Karpas-422 (cell line): Measurements from ENCODE around the gene SLC26A1. TPM values are rescaled to one million over a fixed set of nuclear protein-coding genes. Genes with fewer than 3 reads are reported as not detected.

Experiments
- DNase-seq: peaks from one replicate; pipeline ENCODE4 v3.0.0-alpha.2; 2015
- H2AFZ ChIP-seq: fragments of 200-600 bp; sonication (generic); 2 replicates; pipeline ENCODE4 v1.6.1; 2014; ENCODE audit warnings: antibody characterized with exemption, low read length, mixed read lengths
- H3K27ac ChIP-seq: fragments of 200-600 bp; sonication (generic); 2 replicates; pipeline ENCODE4 v1.5.1; 2014; ENCODE audit warnings: mild to moderate bottlenecking, low read length, moderate library complexity
- H3K27me3 ChIP-seq: fragments of 200-600 bp; sonication (generic); 2 replicates; pipeline ENCODE4 v1.6.1; 2014; ENCODE audit warnings: low read length, mixed read lengths
- H3K36me3 ChIP-seq: fragments of 200-600 bp; sonication (generic); 2 replicates; pipeline ENCODE4 v1.6.1; 2014; ENCODE audit warnings: low read length, mixed read lengths; ENCODE audit not compliant: insufficient read depth
- H3K4me1 ChIP-seq: fragments of 200-600 bp; sonication (generic); 2 replicates; pipeline ENCODE4 v1.6.1; 2014; ENCODE audit warnings: mild to moderate bottlenecking, low read length, mixed read lengths
- H3K4me2 ChIP-seq: fragments of 200-600 bp; sonication (generic); 2 replicates; pipeline ENCODE4 v1.6.1; 2014; ENCODE audit warnings: low read length, low read depth, mild to moderate bottlenecking; ENCODE audit not compliant: poor library complexity, severe bottlenecking
- H3K4me3 ChIP-seq: fragments of 200-600 bp; sonication (generic); 2 replicates; pipeline ENCODE4 v1.5.1; 2014; ENCODE audit warnings: mild to moderate bottlenecking, antibody characterized with exemption, low read length, mixed read lengths
- H3K79me2 ChIP-seq: fragments of 200-600 bp; sonication (generic); 2 replicates; pipeline ENCODE4 v1.6.1; 2014; ENCODE audit warnings: mild to moderate bottlenecking, low read length, mixed read lengths
- H3K9ac ChIP-seq: fragments of 200-600 bp; sonication (generic); 2 replicates; pipeline ENCODE4 v1.6.0; 2014; ENCODE audit warnings: low read length
- H3K9me2 ChIP-seq: fragments of 200-600 bp; sonication (generic), shearing (Covaris generic); replicated peaks from 2 replicates; pipeline ENCODE4 v1.6.0; 2014; ENCODE audit warnings: mild to moderate bottlenecking, low read length, moderate library complexity; ENCODE audit not compliant: insufficient read depth
- H3K9me3 ChIP-seq: fragments of 300-700, 200-600 bp; sonication (generic); 2 replicates; pipeline ENCODE4 v1.6.1; 2014; ENCODE audit warnings: low read length, mixed read lengths
- H4K20me1 ChIP-seq: fragments of 200-600 bp; sonication (generic); 2 replicates; pipeline ENCODE4 v1.6.1; 2014; ENCODE audit warnings: mild to moderate bottlenecking, antibody characterized with exemption, low read length, low read depth; ENCODE audit not compliant: insufficient read depth
- total RNA-seq: library from RNA; depleted of rRNA; stranded (reverse); fragments of >200 nt; shearing (Covaris generic); gene quantifications from 2 replicates; pipeline ENCODE4 v1.2.3, GENCODE V29; 2014; ENCODE audit warnings: low replicate concordance

SLC26A1 gene
- total RNA-seq, 1 experiment from 2014 or later: not detected

DNA sequence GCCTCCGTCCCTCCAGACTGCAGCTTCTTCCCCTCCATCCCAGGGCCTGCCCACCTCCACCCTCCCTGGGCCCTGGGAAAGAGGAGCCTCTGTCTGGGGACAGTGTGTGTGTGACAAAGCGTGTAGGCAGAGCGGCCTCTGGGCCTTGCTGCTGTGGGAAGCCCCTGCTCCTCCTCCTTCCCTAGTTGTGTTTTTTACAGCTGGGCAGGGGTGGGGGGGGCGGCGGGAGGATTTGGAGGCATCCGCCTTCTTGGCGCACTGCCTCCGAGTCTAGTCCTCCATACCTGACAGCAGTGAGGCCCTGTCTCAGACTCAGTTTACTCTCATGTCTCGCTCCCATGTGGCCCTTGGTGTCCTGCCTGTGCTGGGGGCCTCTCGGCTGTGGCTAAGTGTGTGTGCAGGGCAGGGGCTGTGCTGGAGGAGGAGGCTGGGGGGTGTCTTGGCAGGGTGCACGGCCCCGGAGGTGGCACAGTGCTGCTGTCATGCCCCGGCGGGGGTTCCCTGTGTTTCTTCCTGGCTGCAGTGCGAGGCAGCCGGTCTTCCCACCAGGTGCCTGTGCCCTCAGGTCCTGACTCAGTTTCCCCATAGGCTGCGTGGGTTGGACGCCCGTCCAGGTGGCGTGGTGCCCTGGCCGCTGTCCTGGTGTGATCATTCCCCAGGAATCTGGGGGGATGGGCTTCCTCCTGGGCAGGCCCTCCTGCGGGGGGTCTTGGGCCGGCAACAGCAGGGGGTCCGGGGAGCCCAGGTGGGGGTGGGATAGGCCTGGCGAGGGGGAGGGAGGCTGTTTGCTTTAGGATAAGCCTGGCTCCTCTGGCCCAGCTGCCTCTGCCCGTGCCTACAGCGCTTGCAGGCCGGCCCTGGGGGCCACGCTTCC is 25.2 kb upstream of the SLC26A1 start:
- Histone ChIP-seq H3K4me1 (peaks cover 12% of the 10 kb centered on the region), H3K9me2 (no peaks in the 10 kb centered on the region), H2AFZ (no peak overlapping the region), H3K36me3 (no peaks in the 10 kb centered on the region), H3K9ac (no peak overlapping the region), H3K9me3 (no peaks in the 10 kb centered on the region), H3K27ac (no peak overlapping the region), H3K4me2 (no peak overlapping the region), H3K4me3 (no peak overlapping the region), H3K27me3 (no peaks in the 10 kb centered on the region), H3K79me2 (no peaks in the 10 kb centered on the region), H4K20me1 (peaks cover 15% of the 10 kb centered on the region; the same call in 1 of the 2 replicates)
- DNase-seq: no peak

DNA sequence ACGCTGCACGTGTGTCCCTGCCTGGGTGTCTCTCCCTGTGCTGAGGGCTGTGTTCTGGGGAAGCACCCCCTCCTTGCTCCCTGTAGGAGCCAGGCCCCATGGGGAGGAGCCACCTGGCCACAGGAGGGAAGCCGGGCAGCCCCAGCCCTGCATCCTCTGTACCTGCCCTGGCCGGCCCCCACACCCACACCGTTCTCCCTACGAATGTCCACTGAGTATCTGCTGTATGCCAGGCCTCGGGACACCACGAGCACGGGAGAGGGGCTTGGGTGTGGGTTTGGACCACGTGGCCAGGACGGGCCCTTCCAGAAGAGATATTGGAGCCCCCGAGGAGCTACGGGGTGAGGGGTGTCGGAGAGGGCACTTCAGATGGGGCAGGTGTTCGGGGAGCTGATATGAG is 24.5 kb upstream of the SLC26A1 start:
- H3K9me3 ChIP-seq: no peaks in the 10 kb centered on the region
- H4K20me1 ChIP-seq: peaks cover 15% of the 10 kb centered on the region; the same call in 1 of the 2 replicates
- no peak for DNase-seq
- no peaks in the 10 kb centered on the region for H3K79me2 ChIP-seq
- H3K27me3 ChIP-seq: no peaks in the 10 kb centered on the region
- no peak overlapping the region for H3K9ac ChIP-seq
- H3K4me3 ChIP-seq: no peak overlapping the region
- no peak overlapping the region for H3K27ac ChIP-seq
- H3K9me2 ChIP-seq: no peaks in the 10 kb centered on the region
- H3K4me2 ChIP-seq: no peak overlapping the region
- H3K36me3 ChIP-seq: no peaks in the 10 kb centered on the region
- H3K4me1 ChIP-seq: peaks cover 12% of the 10 kb centered on the region
- no peak overlapping the region for H2AFZ ChIP-seq

DNA sequence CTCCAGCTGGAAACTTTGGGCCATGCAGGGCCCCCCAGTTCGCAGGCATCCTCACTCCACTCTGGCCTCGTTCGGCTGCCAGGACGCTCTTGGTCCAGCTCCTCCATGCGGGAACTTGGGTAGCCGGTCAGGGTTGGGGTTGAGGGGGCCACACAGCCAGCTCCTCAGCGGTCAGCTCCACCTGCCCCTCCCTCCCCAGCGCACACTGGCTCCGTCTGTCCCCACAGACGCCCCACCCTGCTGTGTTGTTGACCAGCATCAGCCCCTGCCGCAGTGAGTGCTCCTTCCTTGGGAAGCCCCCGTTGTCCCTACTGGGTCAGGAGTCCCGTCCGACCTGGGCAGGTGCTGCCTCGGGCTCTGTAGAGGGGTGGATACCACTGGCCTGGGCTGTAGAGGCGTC is 24.0 kb upstream of the SLC26A1 start:
- H3K27me3 ChIP-seq: no peaks in the 10 kb centered on the region
- H3K9ac ChIP-seq: no peak overlapping the region
- peaks cover 12% of the 10 kb centered on the region for H3K4me1 ChIP-seq
- H2AFZ ChIP-seq: no peak overlapping the region
- H3K9me3 ChIP-seq: no peaks in the 10 kb centered on the region
- DNase-seq: no peak
- H3K4me3 ChIP-seq: no peak overlapping the region
- no peaks in the 10 kb centered on the region for H3K79me2 ChIP-seq
- H3K9me2 ChIP-seq: no peaks in the 10 kb centered on the region
- no peaks in the 10 kb centered on the region for H3K36me3 ChIP-seq
- no peak overlapping the region for H3K27ac ChIP-seq
- peaks cover 15% of the 10 kb centered on the region; the same call in 1 of the 2 replicates for H4K20me1 ChIP-seq
- H3K4me2 ChIP-seq: no peak overlapping the region

DNA sequence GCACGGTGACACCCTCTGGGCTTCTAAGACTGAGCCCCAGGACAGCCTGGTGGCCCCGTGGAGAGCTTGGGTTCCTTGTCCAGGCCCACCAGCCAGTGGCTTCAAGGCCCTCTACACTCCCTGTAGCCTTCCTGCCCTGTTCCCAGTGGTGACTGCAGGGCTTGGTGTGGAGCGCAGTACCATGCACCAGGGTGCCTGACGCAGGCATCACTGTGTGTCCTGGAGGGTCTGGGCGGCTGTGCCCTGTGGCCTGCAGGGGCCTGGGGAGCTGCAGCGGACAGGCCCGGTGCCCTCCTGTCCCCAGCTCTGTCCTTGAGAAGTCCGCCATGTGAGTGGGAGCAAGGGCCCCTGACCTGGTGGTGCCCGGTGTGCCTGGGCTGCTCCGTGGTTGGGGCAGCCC is 22.5 kb upstream of the SLC26A1 start:
- no peak overlapping the region for H3K9ac ChIP-seq
- H3K4me1 ChIP-seq: peaks cover 3% of the 10 kb centered on the region; the same call in 1 of the 2 replicates
- H4K20me1 ChIP-seq: peaks cover 10% of the 10 kb centered on the region; the same call in 1 of the 2 replicates
- H3K4me2 ChIP-seq: no peak overlapping the region
- H3K27me3 ChIP-seq: no peaks in the 10 kb centered on the region
- H3K9me3 ChIP-seq: no peaks in the 10 kb centered on the region
- no peak for DNase-seq
- no peaks in the 10 kb centered on the region for H3K36me3 ChIP-seq
- no peak overlapping the region for H3K27ac ChIP-seq
- H2AFZ ChIP-seq: no peak overlapping the region
- H3K4me3 ChIP-seq: no peak overlapping the region
- no peaks in the 10 kb centered on the region for H3K9me2 ChIP-seq
- no peaks in the 10 kb centered on the region for H3K79me2 ChIP-seq

DNA sequence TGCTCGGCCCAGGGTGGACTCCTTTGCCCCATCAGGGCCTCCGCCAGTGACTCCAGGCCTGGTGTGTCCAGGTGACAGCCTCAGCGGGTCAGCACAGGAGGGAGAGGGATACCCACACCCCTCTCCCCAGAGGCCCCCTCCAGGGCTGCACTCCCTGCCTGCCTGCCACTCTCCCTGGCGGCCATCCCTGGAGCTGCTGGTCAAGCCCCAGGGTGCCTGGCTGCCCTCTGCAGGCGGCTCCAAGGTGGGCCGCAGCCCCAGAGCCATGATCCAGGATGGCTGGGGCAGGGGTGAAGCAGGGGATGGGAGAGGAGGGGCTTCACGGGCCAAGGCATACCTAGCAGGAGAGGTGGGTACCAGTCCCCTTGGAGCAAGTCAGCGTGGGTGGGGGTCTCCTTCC is 22.0 kb upstream of the SLC26A1 start:
- peaks cover 10% of the 10 kb centered on the region; the same call in 1 of the 2 replicates for H4K20me1 ChIP-seq
- H3K4me1 ChIP-seq: peaks cover 3% of the 10 kb centered on the region; the same call in 1 of the 2 replicates
- H3K4me2 ChIP-seq: no peak overlapping the region
- H3K9me3 ChIP-seq: no peaks in the 10 kb centered on the region
- no peaks in the 10 kb centered on the region for H3K27me3 ChIP-seq
- no peak overlapping the region for H3K9ac ChIP-seq
- no peak overlapping the region for H3K4me3 ChIP-seq
- H3K79me2 ChIP-seq: no peaks in the 10 kb centered on the region
- H3K27ac ChIP-seq: no peak overlapping the region
- H3K36me3 ChIP-seq: no peaks in the 10 kb centered on the region
- no peaks in the 10 kb centered on the region for H3K9me2 ChIP-seq
- DNase-seq: no peak
- no peak overlapping the region for H2AFZ ChIP-seq

DNA sequence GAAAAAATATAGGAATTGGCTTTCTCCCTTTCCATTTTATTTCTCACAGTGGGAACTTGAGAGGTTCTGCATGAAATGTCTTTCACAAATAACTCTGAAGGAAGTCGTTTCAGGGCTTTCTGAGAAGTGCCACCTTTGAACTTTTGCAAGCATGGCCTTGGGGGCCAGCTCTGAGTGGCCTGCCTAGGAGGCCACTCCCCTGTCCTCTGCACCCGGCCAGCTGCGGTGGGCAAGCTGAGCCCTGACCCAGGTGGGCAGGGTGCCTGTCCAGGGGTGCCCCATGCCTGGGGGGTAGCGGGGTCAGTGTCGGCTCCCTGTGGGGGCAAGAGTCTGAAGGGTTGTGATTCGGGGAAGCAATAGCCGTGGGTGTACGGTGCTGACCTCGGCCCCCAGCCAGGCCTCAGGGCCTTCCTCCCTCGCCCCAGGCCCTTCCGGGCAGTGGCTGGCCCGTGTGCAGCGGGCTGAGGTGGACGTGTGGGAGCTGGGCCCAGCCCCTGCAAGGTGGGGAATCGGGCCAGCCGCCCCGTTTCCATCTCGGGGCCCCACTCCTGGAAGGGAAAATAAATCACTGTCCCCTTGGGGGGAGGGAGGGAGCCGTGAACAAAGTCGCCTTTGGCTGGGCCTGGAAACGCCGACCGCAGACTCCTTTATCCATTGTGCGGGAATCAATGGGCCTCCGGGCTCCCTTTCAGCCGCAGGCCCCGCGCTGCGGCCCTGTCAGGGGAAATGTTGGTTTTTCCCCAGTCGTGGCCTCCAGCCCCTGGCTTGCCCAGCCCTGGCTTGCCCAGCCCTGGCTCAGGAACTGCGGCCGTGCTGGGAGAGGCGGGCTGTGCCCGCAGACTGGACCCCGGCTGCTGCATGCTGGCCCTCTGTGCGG is 21.3 kb upstream of the SLC26A1 start:
- Histone ChIP-seq H3K79me2 (no peaks in the 10 kb centered on the region), H3K9ac (no peak overlapping the region), H3K9me3 (no peaks in the 10 kb centered on the region), H3K9me2 (no peaks in the 10 kb centered on the region), H3K4me3 (no peak overlapping the region), H4K20me1 (peaks cover 10% of the 10 kb centered on the region; the same call in 1 of the 2 replicates), H3K27me3 (no peaks in the 10 kb centered on the region), H3K4me1 (peaks cover 3% of the 10 kb centered on the region; the same call in 1 of the 2 replicates), H3K36me3 (no peaks in the 10 kb centered on the region), H3K4me2 (no peak overlapping the region), H3K27ac (no peak overlapping the region), H2AFZ (no peak overlapping the region)
- no peak for DNase-seq

DNA sequence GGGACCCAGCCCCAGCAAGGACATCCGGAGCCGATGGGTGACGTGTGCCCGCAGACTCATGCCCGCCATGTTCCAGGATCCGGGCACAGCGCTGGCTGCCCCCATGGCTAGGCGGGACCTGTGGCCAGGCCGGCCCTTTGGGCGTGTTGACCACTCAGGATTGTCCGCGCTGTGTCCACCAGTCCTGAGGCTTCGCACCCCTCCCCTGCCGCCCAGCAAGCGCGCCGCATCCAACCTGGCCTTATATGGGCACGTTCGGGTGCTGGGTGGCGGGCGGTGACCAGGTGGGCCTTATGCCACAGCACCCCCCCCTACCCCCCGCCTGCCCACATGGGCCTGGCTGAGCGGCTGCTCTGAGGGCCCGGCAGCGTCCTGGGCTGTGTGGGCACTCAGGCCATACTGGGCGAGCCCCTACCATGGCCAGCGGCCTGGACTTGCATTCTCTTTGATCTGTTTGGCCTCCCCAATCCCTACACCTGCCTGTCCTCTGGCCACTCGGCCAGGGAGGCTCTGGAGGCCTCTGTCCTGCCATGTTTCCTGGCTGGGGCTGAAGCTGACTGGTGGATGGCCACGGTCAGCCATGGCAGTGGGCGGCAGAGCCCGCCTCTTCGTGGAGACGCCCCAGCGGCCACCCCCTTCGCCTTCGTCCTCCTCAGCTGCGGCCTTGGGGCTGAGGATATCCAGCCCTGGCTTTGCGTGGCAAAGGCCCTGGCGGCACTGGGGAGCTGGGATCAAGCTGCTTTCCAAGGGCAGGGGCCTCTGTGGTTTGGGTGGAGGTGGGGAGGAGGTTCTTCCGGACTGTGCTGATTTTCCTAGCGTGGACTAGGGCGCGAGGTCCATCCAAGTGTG is 20.2 kb upstream of the SLC26A1 start:
- Histone ChIP-seq H3K9me2 (no peaks in the 10 kb centered on the region), H3K36me3 (no peaks in the 10 kb centered on the region), H3K9me3 (no peaks in the 10 kb centered on the region), H3K9ac (no peak overlapping the region), H2AFZ (no peak overlapping the region), H3K79me2 (no peaks in the 10 kb centered on the region), H3K27me3 (no peaks in the 10 kb centered on the region), H3K27ac (no peak overlapping the region), H3K4me3 (no peak overlapping the region), H4K20me1 (peaks cover 5% of the 10 kb centered on the region; the same call in 1 of the 2 replicates), H3K4me1 (peaks cover 11% of the 10 kb centered on the region), H3K4me2 (no peak overlapping the region)
- DNase-seq: no peak
